ENCODE measurements around the gene PLIN1. TPM values are rescaled to one million over a fixed set of nuclear protein-coding genes. Genes with fewer than 3 reads are reported as not detected.

PLIN1 gene
- total and polyA plus RNA-seq, 2 donors (not counting 3 experiments of a cell fraction or from before 2014, with no cell fraction given), result 0.07 TPM; not detected in 1

GRCh38 chr15:89652131-89652530, 27.0 kb downstream of the PLIN1 start:
- no peaks in the 10 kb centered on the region for H3K27me3 ChIP-seq (ENCODE audit: control insufficient read depth in 2 of 2, insufficient read depth in 2 of 2, low read length in 2 of 2)
- H3K9me1 ChIP-seq (replicated peaks; ENCODE audit: control insufficient read depth, extremely low read depth, insufficient read depth, low read length), result no peaks in the 10 kb centered on the region
- H3K9ac ChIP-seq (replicated peaks; ENCODE audit: extremely low read depth, insufficient read depth, low read length), result no peak overlapping the region
- H2AFZ ChIP-seq (ENCODE audit: low read depth, low read length), result no peak overlapping the region
- H3K9me3 ChIP-seq (replicated peaks; ENCODE audit: control insufficient read depth, insufficient read depth, low read length), result no peaks in the 10 kb centered on the region
- H4K20me1 ChIP-seq (replicated peaks; ENCODE audit: control insufficient read depth, extremely low read depth, insufficient read depth, low read length), result no peaks in the 10 kb centered on the region
- dilution Hi-C loops (cut with MboI; ENCODE audit: extremely low pct_ligation_motif_present, low sequenced_read_pairs) (no loop called here), intact Hi-C loops (cut with micrococcal nuclease) (no loop called here)
- no peak for FAIRE-seq
- peaks cover 0 to 2% of the 10 kb centered on the region in 2 experiments for H3K36me3 ChIP-seq (ENCODE audit: control insufficient read depth in 2 of 2, extremely low read depth in 1 of 2, insufficient read depth in 2 of 2, low read length in 2 of 2)
- no peak for TF ChIP-seq POLR2A (IDR thresholded peaks at IDR 0.05; ENCODE audit: low read depth, low read length)
- TF ChIP-seq CTCF (IDR thresholded peaks at IDR 0.05; ENCODE audit: extremely low read depth in 1 of 2, insufficient read depth in 1 of 2, low read depth in 1 of 2, low read length in 2 of 2), result no peak
- no peak for TF ChIP-seq JUN (IDR thresholded peaks at IDR 0.05; ENCODE audit: borderline replicate concordance, insufficient read depth, insufficient read length, low read depth)
- ChIA-PET CTCF (no interaction called here), POLR2A (no interaction called here)
- DNase-seq (ENCODE audit: low read depth, low spot score), result no peak
- peaks cover 7% of the 10 kb centered on the region for H3K4me1 ChIP-seq (ENCODE audit: control insufficient read depth, extremely low read depth, insufficient read depth, low read length)
- H3K79me2 ChIP-seq (ENCODE audit: control insufficient read depth, insufficient read depth, low read length), result peaks cover 5% of the 10 kb centered on the region
- no peak overlapping the region for H3K4me3 ChIP-seq (replicated peaks in 1 of 3; ENCODE audit: insufficient read depth in 1 of 3, low read depth in 1 of 3, low read length in 3 of 3)
- H3K4me2 ChIP-seq (ENCODE audit: insufficient read depth, low read length), result no peak overlapping the region
- H3K27ac ChIP-seq (ENCODE audit: insufficient read depth, low read depth, low read length), result no peak overlapping the region
- BruUV-seq (replicated peaks), result no TSS peak

GRCh38 chr15:89649716-89650115, 29.5 kb downstream of the PLIN1 start:
- ChIA-PET CTCF (no interaction called here), POLR2A (no interaction called here)
- no peak for TF ChIP-seq FOS (IDR thresholded peaks at IDR 0.05; ENCODE audit: borderline replicate concordance, insufficient read depth, low read length)
- no peak for TF ChIP-seq MAX (IDR thresholded peaks at IDR 0.05; ENCODE audit: insufficient read depth, insufficient read length)
- TF ChIP-seq POLR2AphosphoS5 (IDR thresholded peaks at IDR 0.05; ENCODE audit: insufficient read depth, low read depth, low read length), result no peak
- no peak for TF ChIP-seq JUN (IDR thresholded peaks at IDR 0.05; ENCODE audit: borderline replicate concordance, insufficient read depth, insufficient read length, low read depth)
- TF ChIP-seq MYC (IDR thresholded peaks at IDR 0.05; ENCODE audit: low read depth, low read length), result no peak
- TF ChIP-seq GATA2 (IDR thresholded peaks at IDR 0.05; ENCODE audit: insufficient read depth, insufficient read length, low read depth, low read length), result no peak
- TF ChIP-seq POLR2A (IDR thresholded peaks at IDR 0.05; ENCODE audit: low read depth, low read length), result no peak
- TF ChIP-seq EZH2 (IDR thresholded peaks at IDR 0.05; ENCODE audit: borderline replicate concordance, low read depth, low read length, severe bottlenecking), result no peak
- dilution Hi-C loops (cut with MboI; ENCODE audit: extremely low pct_ligation_motif_present, low sequenced_read_pairs), result no loop called here
- DNase-seq (ENCODE audit: low read depth, low spot score), result no peak
- Histone ChIP-seq H3K9me3 (replicated peaks; ENCODE audit: control insufficient read depth, insufficient read depth, low read length) (no peaks in the 10 kb centered on the region), H3K27ac (ENCODE audit: insufficient read depth, low read depth, low read length) (no peak overlapping the region), H3K79me2 (ENCODE audit: control insufficient read depth, insufficient read depth, low read length) (peaks cover 5% of the 10 kb centered on the region), H3K4me3 (replicated peaks in 1 of 3; ENCODE audit: insufficient read depth in 1 of 3, low read depth in 1 of 3, low read length in 3 of 3) (no peak overlapping the region), H3K9me1 (replicated peaks; ENCODE audit: control insufficient read depth, extremely low read depth, insufficient read depth, low read length) (no peaks in the 10 kb centered on the region), H4K20me1 (replicated peaks; ENCODE audit: control insufficient read depth, extremely low read depth, insufficient read depth, low read length) (no peaks in the 10 kb centered on the region), H3K4me2 (ENCODE audit: insufficient read depth, low read length) (no peak overlapping the region), H3K27me3 (ENCODE audit: control insufficient read depth in 2 of 2, insufficient read depth in 2 of 2, low read length in 2 of 2) (no peaks in the 10 kb centered on the region), H2AFZ (ENCODE audit: low read depth, low read length) (no peak overlapping the region), H3K4me1 (ENCODE audit: control insufficient read depth, extremely low read depth, insufficient read depth, low read length) (peaks cover 6% of the 10 kb centered on the region), H3K36me3 (ENCODE audit: control insufficient read depth in 2 of 2, extremely low read depth in 1 of 2, insufficient read depth in 2 of 2, low read length in 2 of 2) (peaks cover 0 to 5% of the 10 kb centered on the region in 2 experiments), H3K9ac (replicated peaks; ENCODE audit: extremely low read depth, insufficient read depth, low read length) (no peak overlapping the region)
- no peak for FAIRE-seq
- BruUV-seq (replicated peaks), result no TSS peak
- intact Hi-C loops (cut with micrococcal nuclease), result no loop called here

Measured in endothelial cell of umbilical vein (primary cell).